Gastrocnemius medialis (tissue), 4 donors: ENCODE results near the gene ADAM17.

ENCODE experiments used
- CTCF ChIP-seq, 5 experiments: fragments of 450-650 bp in 3 of 5; fragments of 200-600 bp in 2 of 5; sonication (generic) in 2 of 5; IDR thresholded peaks in 4 of 5; conservative IDR thresholded peaks in 1 of 5; 1 replicate in 4 of 5; 2 replicates in 1 of 5; pipeline ENCODE4 v1.5.1; 2016 to 2019; ENCODE audit warnings: antibody characterized with exemption in 5 of 5, mild to moderate bottlenecking in 3 of 5, moderate library complexity in 3 of 5
- POLR2A ChIP-seq, 2 donors: fragments of 450-650 bp; IDR thresholded peaks; one replicate each; pipeline ENCODE4 v1.6.1; 2017; ENCODE audit warnings: antibody characterized with exemption in 2 of 2, mild to moderate bottlenecking in 2 of 2, moderate library complexity in 2 of 2

GRCh38 chr2:9602412-9602811, 46.8 kb upstream of the ADAM17 start:
- TF ChIP-seq CTCF (IDR thresholded peaks at IDR 0.05 in 4 of 5, conservative IDR thresholded peaks at IDR 0.05 in 1 of 5) (no peak), POLR2A (IDR thresholded peaks at IDR 0.05) (no peak)
